HepG2 (cell line): ENCODE results near the gene ZNF605. TPM values are rescaled to one million over a fixed set of nuclear protein-coding genes. Genes with fewer than 3 reads are reported as not detected.

Experiments used
- AGO2 ChIP-seq: fragments of 200-400 bp; formaldehyde crosslinking; optimal IDR thresholded peaks from 2 replicates; pipeline ENCODE3; 2017; ENCODE audit warnings: mild to moderate bottlenecking, low read depth, low read length, moderate library complexity
- CERS6 ChIP-seq: sonication (generic); formaldehyde crosslinking; IDR thresholded peaks from 2 replicates; pipeline ENCODE4 v1.5.0; 2020; ENCODE audit warnings: missing genetic modification reagents
- ELF3 ChIP-seq: IDR thresholded peaks from 2 replicates; pipeline ENCODE4 v1.6.1; 2016; ENCODE audit warnings: missing genetic modification reagents, missing compliant biosample characterization
- HNF4G ChIP-seq, 2 experiments: sonication (generic) in 1 of 2; formaldehyde crosslinking in 1 of 2; IDR thresholded peaks; 2 replicates each; pipeline versions ENCODE4 v1.4.0 to v1.6.1; 2011 to 2020; ENCODE audit warnings: borderline replicate concordance in 2 of 2, low read depth in 2 of 2, mild to moderate bottlenecking in 2 of 2, low read length in 1 of 2, missing genetic modification reagents in 1 of 2, moderate library complexity in 1 of 2
- KDM1A ChIP-seq: IDR thresholded peaks from 2 replicates; pipeline ENCODE4 v1.6.1; 2016; ENCODE audit warnings: missing compliant biosample characterization
- MAX ChIP-seq: IDR thresholded peaks from 2 replicates; pipeline ENCODE4 v1.6.1; 2012; ENCODE audit warnings: inconsistent platforms
- MLXIP ChIP-seq: sonication (generic); formaldehyde crosslinking; IDR thresholded peaks from 2 replicates; pipeline ENCODE4 v1.9.0; 2021; ENCODE audit warnings: missing genetic modification reagents, borderline replicate concordance
- SMARCE1 ChIP-seq: fragments of 450-650 bp; IDR thresholded peaks from 2 replicates; pipeline ENCODE4 v1.6.1; 2017; ENCODE audit warnings: borderline replicate concordance
- THAP7 ChIP-seq: sonication (generic); formaldehyde crosslinking; IDR thresholded peaks from 2 replicates; pipeline ENCODE4 v1.8.1; 2023; ENCODE audit warnings: mild to moderate bottlenecking, missing genetic modification reagents
- ZNF253 ChIP-seq: sonication (generic); formaldehyde crosslinking; IDR thresholded peaks from 2 replicates; pipeline ENCODE4 v1.8.0; 2022; ENCODE audit warnings: mild to moderate bottlenecking, missing genetic modification reagents, borderline replicate concordance
- ZNF557 ChIP-seq: sonication (generic); formaldehyde crosslinking; IDR thresholded peaks from 2 replicates; pipeline ENCODE4 v1.4.0; 2020; ENCODE audit warnings: missing genetic modification reagents
- ZNF577 ChIP-seq: sonication (generic); formaldehyde crosslinking; IDR thresholded peaks from 2 replicates; pipeline ENCODE4 v1.4.0; 2020; ENCODE audit warnings: mild to moderate bottlenecking, low read depth, missing genetic modification reagents, borderline replicate concordance
- polyA plus RNA-seq, 8 experiments: library from polyadenylated mRNA; depleted of rRNA in 3 of 8; stranded (reverse) in 7 of 8; unstranded in 1 of 8; fragments of >200 nt; fragmentation: Illumina TruSeq in 4 of 8; extraction: Trizol in 4 of 8; gene quantifications; 2 replicates each; pipeline versions ENCODE4 v1.2.1 to v1.2.3, GENCODE V29; 2011 to 2016; ENCODE audit warnings: low read depth in 4 of 8, missing spikeins in 1 of 8, mixed read lengths in 1 of 8; ENCODE audit not compliant: insufficient read depth in 1 of 8
- total RNA-seq, 5 experiments: library from RNA; depleted of rRNA; stranded (reverse); fragments of >200 nt; fragmentation: Illumina TruSeq; extraction: Trizol; gene quantifications; 2 replicates each; pipeline ENCODE4 v1.2.3, GENCODE V29; 2016; ENCODE audit warnings: low read depth in 1 of 5
- TF ChIP-seq, protein P1 (sequence below), 2 experiments: sonication (generic) in 1 of 2; formaldehyde crosslinking in 1 of 2; IDR thresholded peaks; 2 replicates each; pipeline versions ENCODE4 v1.4.0 to v1.6.1; 2018 to 2020; ENCODE audit warnings: missing genetic modification reagents in 2 of 2, borderline replicate concordance in 1 of 2, low read depth in 1 of 2, mild to moderate bottlenecking in 1 of 2, missing biosample characterization in 1 of 2
- TF ChIP-seq, protein P2 (sequence below): IDR thresholded peaks from 2 replicates; pipeline ENCODE4 v1.6.1; 2016; ENCODE audit warnings: missing compliant biosample characterization, missing genetic modification reagents, borderline replicate concordance

The ZNF605 gene
- total and polyA plus RNA-seq, 2 of the 13 experiments (the other 11 are each of a cell fraction or from before 2014, with no cell fraction given) = 6.7 to 6.8 TPM

DNA sequence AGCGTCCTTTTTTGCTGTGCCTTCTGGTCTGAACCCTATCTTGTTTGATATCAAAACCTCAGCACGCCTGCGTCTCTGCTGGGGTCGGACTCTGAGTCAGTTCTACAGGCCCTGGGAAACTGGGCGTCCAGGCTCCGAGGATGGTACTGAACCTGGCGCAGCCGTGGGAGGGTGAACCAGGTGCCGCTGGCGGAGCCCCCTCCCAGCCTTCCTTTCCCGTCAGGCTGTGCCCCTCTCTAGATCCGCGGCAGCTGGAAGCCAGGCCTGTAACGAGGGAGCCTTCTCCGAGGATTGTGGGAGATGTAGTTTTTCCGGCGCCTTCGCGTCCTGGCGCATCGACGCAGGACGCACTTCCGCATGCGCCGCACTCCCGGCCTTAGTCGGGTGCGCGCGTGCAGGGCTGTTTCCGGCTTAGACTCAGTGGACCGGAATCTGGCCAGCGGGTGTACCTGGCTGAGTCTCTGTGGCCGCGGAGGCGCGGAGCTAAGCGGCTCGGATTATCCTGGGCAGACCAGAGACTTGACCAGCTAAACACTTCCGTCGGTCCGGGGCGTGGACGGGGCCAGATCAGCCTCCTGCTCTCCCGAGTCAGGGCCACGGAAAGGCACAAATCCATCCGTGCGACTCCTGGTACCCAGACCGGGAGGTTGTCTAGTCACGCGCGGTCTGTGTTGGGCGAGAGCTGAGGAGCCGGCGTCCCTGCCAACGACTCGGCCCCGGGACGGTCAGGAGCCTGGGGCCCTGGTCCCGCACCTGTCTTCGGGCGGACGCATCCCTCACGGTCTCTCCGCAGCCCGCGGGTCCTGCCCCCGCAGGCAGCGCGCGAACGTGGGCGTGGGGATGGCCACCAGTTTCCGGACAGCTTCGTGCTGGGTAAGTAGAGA lies 30.1 kb upstream of the ZNF605 start, which contains the start of gene ZNF26 (continued):
- TF ChIP-seq MAX (peak; percentile 96), AGO2 (peak; percentile 58), CERS6 (no peak), SMARCE1 (no peak), ZNF253 (CRISPR knock-in tag) (no peak), ZNF577 (no peak), HNF4G (IDR thresholded peaks at IDR 0.05; ENCODE audit: borderline replicate concordance, low read depth, low read length) (no peak), HNF4G (CRISPR knock-in tag; IDR thresholded peaks at IDR 0.05; ENCODE audit: borderline replicate concordance, low read depth) (peak; percentile 76; the same call in 1 of the 2 replicates), ELF3 (CRISPR knock-in tag) (peak; percentile 97), KDM1A (no peak), ZNF557 (peak; percentile 51; the same call in 1 of the 2 replicates), THAP7 (CRISPR knock-in tag) (peak; percentile 76; the same call in 1 of the 2 replicates), MLXIP (CRISPR knock-in tag) (no peak)
- TF ChIP-seq, protein P1, sequence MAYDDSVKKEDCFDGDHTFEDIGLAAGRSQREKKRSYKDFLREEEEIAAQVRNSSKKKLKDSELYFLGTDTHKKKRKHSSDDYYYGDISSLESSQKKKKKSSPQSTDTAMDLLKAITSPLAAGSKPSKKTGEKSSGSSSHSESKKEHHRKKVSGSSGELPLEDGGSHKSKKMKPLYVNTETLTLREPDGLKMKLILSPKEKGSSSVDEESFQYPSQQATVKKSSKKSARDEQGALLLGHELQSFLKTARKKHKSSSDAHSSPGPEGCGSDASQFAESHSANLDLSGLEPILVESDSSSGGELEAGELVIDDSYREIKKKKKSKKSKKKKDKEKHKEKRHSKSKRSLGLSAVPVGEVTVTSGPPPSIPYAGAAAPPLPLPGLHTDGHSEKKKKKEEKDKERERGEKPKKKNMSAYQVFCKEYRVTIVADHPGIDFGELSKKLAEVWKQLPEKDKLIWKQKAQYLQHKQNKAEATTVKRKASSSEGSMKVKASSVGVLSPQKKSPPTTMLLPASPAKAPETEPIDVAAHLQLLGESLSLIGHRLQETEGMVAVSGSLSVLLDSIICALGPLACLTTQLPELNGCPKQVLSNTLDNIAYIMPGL (CRISPR knock-in tag; IDR thresholded peaks at IDR 0.05; ENCODE audit: borderline replicate concordance in 1 of 2, low read depth in 1 of 2) = peak; percentile 42 to 78; a peak in 3 of 4 replicates
- TF ChIP-seq, protein P2, sequence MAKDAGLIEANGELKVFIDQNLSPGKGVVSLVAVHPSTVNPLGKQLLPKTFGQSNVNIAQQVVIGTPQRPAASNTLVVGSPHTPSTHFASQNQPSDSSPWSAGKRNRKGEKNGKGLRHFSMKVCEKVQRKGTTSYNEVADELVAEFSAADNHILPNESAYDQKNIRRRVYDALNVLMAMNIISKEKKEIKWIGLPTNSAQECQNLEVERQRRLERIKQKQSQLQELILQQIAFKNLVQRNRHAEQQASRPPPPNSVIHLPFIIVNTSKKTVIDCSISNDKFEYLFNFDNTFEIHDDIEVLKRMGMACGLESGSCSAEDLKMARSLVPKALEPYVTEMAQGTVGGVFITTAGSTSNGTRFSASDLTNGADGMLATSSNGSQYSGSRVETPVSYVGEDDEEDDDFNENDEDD = peak; percentile 76; the same call in 1 of the 2 replicates
